C4-2B (cell line): ENCODE measurements around the gene BSPRY.
"Not testable (repeated sequence)": the region's sequence is repeated elsewhere in the genome, so short reads cannot be mapped to it uniquely, and the experiment has no call there.

ENCODE experiments used
- H3K27ac ChIP-seq: fragments of 450-650 bp; 2 replicates; pipeline ENCODE4 v1.5.1; 2017
- ZFX ChIP-seq: fragments of 450-650 bp; IDR thresholded peaks from 2 replicates; pipeline ENCODE4 v1.6.1; 2017
- TF ChIP-seq, protein P1 (sequence below): fragments of 450-650 bp; conservative IDR thresholded peaks from 2 replicates; pipeline ENCODE4 v1.5.1; 2017; ENCODE audit warnings: mild to moderate bottlenecking

Gene BSPRY

GRCh38 chr9:113360242-113360842 is 11.0 kb downstream of the BSPRY start:
- TF ChIP-seq, protein P1, sequence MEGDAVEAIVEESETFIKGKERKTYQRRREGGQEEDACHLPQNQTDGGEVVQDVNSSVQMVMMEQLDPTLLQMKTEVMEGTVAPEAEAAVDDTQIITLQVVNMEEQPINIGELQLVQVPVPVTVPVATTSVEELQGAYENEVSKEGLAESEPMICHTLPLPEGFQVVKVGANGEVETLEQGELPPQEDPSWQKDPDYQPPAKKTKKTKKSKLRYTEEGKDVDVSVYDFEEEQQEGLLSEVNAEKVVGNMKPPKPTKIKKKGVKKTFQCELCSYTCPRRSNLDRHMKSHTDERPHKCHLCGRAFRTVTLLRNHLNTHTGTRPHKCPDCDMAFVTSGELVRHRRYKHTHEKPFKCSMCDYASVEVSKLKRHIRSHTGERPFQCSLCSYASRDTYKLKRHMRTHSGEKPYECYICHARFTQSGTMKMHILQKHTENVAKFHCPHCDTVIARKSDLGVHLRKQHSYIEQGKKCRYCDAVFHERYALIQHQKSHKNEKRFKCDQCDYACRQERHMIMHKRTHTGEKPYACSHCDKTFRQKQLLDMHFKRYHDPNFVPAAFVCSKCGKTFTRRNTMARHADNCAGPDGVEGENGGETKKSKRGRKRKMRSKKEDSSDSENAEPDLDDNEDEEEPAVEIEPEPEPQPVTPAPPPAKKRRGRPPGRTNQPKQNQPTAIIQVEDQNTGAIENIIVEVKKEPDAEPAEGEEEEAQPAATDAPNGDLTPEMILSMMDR: no peak
- no peak for TF ChIP-seq ZFX
- H3K27ac ChIP-seq: no peak overlapping the region

- no peak overlapping the region for H3K27ac ChIP-seq
Measured at GRCh38 chr9:113361304-113362018, 12.1 kb downstream of the BSPRY start.

DNA sequence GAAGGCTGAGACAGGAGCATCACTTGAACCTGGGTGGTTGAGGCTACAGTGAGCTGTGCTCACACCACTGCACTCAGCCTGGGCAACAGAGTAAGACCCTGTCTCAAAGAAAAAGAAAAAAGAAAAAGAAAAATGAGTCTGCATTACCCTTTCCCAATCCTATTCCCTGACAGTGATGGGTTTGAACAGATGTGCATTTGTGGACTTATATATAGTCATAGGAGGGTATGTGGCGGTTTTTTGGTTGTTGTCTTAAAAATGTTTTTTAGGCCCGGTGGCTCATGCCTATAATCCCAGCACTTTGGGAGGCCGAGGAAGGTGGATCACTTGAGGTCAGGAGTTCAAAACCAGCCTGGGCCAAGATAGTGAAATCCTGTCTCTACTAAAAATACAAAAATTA is 14.0 kb downstream of the BSPRY start:
- TF ChIP-seq ZFX: no peak
- TF ChIP-seq, protein P1: no peak
- no peak overlapping the region for H3K27ac ChIP-seq

More at GRCh38 chr9:113361304-113362018, 12.1 kb downstream of the BSPRY start:
- TF ChIP-seq, protein P1: no peak
- no peak for TF ChIP-seq ZFX

- TF ChIP-seq, protein P1: no peak
- TF ChIP-seq ZFX: no peak
- H3K27ac ChIP-seq: no peak overlapping the region
Measured at GRCh38 chr9:113364951-113365350, 15.6 kb downstream of the BSPRY start.

GRCh38 chr9:113365652-113366051 is 16.3 kb downstream of the BSPRY start:
- H3K27ac ChIP-seq: not testable (repeated sequence)

DNA sequence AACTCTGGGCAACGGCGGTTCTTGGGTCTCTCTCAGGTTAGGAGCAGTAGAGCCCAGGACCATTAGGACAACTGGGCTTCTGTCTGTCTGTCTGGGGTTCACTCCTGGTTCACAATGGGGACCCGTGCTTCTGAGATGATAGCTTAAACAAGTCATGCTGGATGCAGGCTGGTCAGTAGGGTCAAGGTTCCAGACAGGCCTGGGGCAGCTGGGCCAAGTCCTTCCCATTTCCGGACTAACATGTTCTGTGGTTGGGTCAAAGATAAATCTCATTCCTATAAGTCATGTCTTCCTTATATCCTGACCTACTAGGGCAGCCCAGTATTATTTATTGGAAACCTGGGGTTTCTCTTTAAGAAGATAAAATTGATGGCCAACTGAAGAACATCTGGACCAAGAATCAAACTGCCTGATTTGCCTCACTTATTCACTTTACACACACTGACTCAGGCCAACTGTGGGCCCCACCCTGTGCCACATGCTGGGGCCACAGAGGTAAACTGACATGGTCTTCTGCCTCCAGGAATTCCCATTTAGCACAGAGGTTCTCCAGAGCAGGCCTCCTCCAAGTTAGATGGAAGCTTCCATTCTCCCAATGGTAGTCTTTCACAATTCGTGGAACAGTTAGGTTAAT is 19.1 kb downstream of the BSPRY start:
- TF ChIP-seq, protein P1: no peak
- no peak for TF ChIP-seq ZFX
- H3K27ac ChIP-seq: no peak overlapping the region

DNA sequence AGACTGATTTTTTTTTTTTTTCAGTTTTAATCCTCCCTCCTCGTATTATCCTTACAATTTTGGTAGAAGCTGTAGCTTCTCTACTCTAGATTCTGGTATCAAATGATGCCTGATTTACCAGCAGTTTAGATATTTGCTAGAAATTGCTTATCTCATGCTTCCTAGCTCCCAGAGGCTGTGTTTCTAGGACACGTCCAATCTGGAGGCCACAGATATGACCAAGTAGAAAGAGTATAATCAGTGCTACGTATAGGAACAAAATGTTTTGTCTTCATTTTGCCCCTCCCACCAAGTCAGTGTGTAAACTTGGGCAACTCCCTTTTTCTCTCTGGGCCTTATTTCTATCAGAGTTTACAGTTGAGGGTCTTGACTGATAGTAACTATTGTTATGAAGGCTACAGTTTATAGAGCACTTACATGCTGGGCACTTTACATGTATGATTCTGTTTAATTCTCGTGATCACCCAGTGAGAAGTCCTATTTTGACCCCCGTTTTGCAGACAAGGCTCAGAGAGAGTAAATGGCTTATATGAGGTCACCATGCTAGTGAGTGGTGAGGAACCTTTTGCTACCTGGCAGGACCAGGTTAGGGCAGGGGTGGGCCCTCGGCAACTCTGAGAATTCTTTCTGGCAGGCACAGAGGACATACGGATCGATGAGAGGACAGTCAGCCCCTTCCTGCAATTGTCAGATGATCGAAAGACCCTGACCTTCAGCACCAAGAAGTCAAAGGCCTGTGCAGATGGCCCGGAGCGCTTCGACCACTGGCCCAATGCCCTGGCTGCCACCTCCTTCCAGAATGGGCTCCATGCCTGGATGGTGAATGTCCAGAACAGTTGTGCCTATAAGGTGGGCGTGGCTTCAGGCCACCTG is 19.9 kb downstream of the BSPRY start:
- TF ChIP-seq ZFX: no peak
- TF ChIP-seq, protein P1: no peak

More for the DNA sequence above, 19.9 kb downstream of the BSPRY start:
- no peak overlapping the region for H3K27ac ChIP-seq
